Ascending aorta (tissue), 2 donors: ENCODE measurements around the gene TFB1M. TPM values are rescaled to one million over a fixed set of nuclear protein-coding genes. Genes with fewer than 3 reads are reported as not detected.

Experiments used
- DNase-seq, 2 donors: peaks; one replicate each; pipeline ENCODE4 v3.0.0-alpha.2; 2019; ENCODE audit warnings: low spot score in 2 of 2
- H3K27ac ChIP-seq, 2 donors: fragments of 200-600 bp; sonication (generic); one replicate each; pipeline ENCODE4 v1.5.1; 2016 to 2017; ENCODE audit warnings: mild to moderate bottlenecking in 1 of 2
- H3K27me3 ChIP-seq: fragments of 200-600 bp; sonication (generic); one replicate; pipeline ENCODE4 v1.5.1; 2017
- H3K36me3 ChIP-seq, 2 donors: fragments of 200-600 bp; sonication (generic); one replicate each; pipeline ENCODE4 v1.5.1; 2016
- H3K4me1 ChIP-seq, 2 donors: fragments of 200-600 bp; sonication (generic); one replicate each; pipeline ENCODE4 v1.5.1; 2016 to 2017; ENCODE audit warnings: mild to moderate bottlenecking in 1 of 2
- H3K4me3 ChIP-seq, 2 donors: fragments of 200-600 bp; sonication (generic); one replicate each; pipeline ENCODE4 v1.5.1; 2016 to 2017; ENCODE audit warnings: mild to moderate bottlenecking in 1 of 2
- H3K9me3 ChIP-seq, 2 donors: fragments of 200-600 bp; sonication (generic); one replicate each; pipeline ENCODE4 v1.5.1; 2016
- intact Hi-C: fragments of 100-400 bp; cut with DNase I; formaldehyde crosslinking; loops from one replicate; pipeline ENCODE4 v1.15.1; 2023
- total RNA-seq: library from RNA; depleted of rRNA; stranded (reverse); fragments of >200 nt; gene quantifications from one replicate; pipeline ENCODE4 v1.1.0, GENCODE V29; 2016
- TF ChIP-seq, protein P1 (sequence below), 3 experiments: fragments of 200-600 bp in 2 of 3; fragments of 450-650 bp in 1 of 3; sonication (generic) in 2 of 3; IDR thresholded peaks; one replicate each; pipeline ENCODE4 v1.5.1; 2016 to 2019; ENCODE audit warnings: antibody characterized with exemption in 3 of 3, mild to moderate bottlenecking in 1 of 3, moderate library complexity in 1 of 3

TFB1M gene
- total RNA-seq, 1 donor from 2014 or later = 2.9 TPM

DNA sequence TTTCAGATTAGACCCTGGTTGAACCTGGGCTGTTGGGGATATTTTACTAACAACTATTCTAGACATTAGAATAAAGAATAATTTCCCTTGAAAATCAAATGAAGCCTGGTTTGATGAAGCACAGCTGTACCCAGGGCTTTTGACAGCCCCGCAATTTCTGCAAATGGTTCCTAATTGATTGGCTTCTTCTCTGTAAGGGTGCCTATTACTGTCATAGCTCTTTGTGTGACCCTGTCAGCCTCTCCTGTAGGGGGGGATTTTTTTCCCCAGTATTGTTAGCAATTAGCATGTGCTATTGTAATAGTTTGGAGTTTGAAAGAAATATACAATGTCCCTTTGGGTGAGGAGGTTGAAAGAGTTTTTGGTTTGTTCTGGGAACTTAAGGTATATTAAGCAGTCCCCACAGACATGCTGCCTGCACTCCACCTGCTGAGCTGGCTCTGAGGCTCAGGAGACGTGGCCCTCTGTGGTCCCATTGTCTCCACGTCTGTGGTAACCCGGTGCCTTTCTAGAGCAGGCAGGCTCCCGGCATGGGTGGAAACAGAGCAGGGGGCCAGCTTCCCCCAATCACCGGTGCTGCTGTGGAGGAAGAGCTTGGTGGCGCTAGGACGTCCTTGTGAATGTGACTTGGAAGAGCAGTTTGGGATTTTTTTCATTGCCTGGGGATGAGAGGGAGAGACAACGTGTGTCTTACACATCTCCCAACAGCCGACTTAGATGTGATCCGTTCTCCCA lies 97.8 kb downstream of the TFB1M start:
- Histone ChIP-seq H3K4me1 (peaks cover 11 to 14% of the 10 kb centered on the region in 2 donors), H3K27me3 (no peaks in the 10 kb centered on the region), H3K4me3 (no peak overlapping the region), H3K36me3 (no peaks in the 10 kb centered on the region), H3K27ac (no peak overlapping the region), H3K9me3 (no peaks in the 10 kb centered on the region)
- TF ChIP-seq, protein P1, sequence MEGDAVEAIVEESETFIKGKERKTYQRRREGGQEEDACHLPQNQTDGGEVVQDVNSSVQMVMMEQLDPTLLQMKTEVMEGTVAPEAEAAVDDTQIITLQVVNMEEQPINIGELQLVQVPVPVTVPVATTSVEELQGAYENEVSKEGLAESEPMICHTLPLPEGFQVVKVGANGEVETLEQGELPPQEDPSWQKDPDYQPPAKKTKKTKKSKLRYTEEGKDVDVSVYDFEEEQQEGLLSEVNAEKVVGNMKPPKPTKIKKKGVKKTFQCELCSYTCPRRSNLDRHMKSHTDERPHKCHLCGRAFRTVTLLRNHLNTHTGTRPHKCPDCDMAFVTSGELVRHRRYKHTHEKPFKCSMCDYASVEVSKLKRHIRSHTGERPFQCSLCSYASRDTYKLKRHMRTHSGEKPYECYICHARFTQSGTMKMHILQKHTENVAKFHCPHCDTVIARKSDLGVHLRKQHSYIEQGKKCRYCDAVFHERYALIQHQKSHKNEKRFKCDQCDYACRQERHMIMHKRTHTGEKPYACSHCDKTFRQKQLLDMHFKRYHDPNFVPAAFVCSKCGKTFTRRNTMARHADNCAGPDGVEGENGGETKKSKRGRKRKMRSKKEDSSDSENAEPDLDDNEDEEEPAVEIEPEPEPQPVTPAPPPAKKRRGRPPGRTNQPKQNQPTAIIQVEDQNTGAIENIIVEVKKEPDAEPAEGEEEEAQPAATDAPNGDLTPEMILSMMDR (IDR thresholded peaks at IDR 0.05) = no peak
- no peak for DNase-seq
- intact Hi-C loops = no loop called here

DNA sequence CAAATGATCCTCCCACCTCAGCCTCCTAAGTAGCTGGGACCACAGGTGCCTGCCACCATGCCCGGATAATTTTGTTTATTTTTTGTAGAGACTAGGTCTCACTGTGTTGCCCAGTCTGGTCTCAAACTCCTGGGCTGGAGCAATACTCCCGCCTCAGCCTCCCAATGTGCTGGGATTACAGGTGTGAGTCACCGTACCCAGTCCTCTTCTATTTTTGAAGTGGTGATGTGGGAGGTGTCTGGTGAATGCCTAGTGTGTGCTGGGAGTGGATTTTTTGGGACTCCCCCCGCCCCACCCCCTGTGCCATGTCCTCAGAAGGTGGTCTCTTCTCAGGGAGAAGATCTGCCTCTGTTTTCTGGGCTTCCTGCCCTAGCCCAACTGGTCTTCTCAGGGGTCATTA lies 98.4 kb downstream of the TFB1M start:
- Histone ChIP-seq H3K27ac (no peak overlapping the region), H3K9me3 (no peaks in the 10 kb centered on the region), H3K4me3 (no peak overlapping the region), H3K36me3 (no peaks in the 10 kb centered on the region), H3K4me1 (peaks cover 11 to 14% of the 10 kb centered on the region in 2 donors), H3K27me3 (no peaks in the 10 kb centered on the region)
- intact Hi-C loops = no loop called here
- TF ChIP-seq, protein P1 (IDR thresholded peaks at IDR 0.05) = no peak
- DNase-seq = no peak

DNA sequence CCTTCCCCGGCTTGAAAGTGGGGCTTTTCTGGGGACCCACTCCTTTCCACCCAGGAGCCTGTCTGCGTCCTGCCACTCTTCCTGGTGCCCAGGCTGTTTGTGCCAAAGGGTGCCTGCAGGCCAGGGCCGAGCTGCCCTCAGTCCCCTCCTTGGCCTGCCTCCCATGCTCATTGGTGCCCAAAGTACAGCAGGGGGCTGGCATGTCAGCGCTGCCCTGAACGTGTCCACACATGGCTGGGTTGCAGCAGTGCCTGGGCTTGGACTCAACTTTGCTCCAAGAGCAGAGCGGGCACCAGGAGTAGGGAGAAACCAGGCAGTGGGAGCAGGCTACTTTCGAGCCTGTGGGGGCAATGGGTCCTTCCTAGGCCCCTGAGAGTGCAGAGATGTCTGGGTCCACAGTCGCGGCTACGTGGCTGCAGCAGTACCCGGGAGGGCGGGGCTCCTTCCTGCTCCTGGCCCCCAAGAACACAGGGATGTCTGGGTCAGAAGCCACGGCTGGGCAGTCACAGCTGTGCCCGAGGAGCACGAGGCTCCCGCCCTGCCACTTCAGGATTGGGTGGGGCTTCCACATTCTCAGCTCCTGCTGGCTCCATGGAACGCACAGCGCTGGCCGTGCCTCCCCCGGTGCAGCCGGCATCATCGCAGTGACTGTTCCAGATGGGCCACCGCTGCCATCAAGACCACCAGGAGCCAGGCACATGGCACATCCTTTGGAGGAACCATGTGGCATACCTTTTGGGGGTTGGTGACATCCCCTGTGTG lies 100.5 kb downstream of the TFB1M start:
- H3K27me3 ChIP-seq = no peaks in the 10 kb centered on the region
- no peak for DNase-seq
- H3K36me3 ChIP-seq = no peaks in the 10 kb centered on the region
- no peak overlapping the region for H3K4me3 ChIP-seq
- H3K9me3 ChIP-seq = no peaks in the 10 kb centered on the region
- TF ChIP-seq, protein P1 (IDR thresholded peaks at IDR 0.05) = no peak
- intact Hi-C loops = no loop called here
- H3K27ac ChIP-seq = no peak overlapping the region
- no peaks in the 10 kb centered on the region for H3K4me1 ChIP-seq

DNA sequence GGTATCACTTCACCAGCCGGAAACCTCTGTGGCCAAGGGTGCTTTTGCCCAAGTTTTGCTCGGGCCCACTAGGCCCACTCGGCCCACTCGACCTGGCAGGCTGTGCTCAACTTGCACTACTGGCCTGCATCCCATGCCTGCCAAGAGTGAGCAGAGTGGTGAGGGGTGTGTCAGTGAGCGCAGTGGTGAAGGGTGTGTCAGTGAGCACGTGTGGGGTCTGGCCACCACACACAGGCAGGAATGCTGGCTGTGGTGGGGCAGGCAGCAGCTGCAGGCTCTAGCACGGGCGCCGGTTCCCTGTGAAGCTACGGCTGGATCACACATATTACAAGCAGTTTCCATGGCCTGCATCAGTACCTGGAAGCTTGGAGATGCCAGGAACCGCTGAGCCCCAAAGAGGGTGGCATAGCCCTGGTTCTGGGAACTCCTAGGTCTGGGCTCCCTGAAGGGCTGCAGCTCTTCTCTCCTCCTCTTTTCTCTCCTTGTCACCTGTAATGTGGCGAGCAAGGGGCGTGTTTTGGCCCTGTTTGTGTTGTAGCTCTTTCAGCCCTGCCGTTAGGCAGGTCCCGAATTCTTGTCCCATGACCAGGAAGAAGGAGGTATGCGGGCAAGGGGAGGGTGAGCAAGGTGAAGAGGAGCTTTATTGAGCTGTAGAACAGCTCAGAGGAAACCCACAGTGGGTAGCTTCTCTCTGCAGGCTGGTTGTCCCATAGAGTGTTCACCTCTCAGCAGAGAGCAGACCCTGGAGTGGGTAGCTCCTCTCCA lies 101.5 kb downstream of the TFB1M start:
- DNase-seq = no peak
- TF ChIP-seq, protein P1 (IDR thresholded peaks at IDR 0.05) = no peak
- Histone ChIP-seq H3K4me1 (no peaks in the 10 kb centered on the region), H3K4me3 (no peak overlapping the region), H3K27me3 (no peaks in the 10 kb centered on the region), H3K27ac (no peak overlapping the region), H3K9me3 (no peaks in the 10 kb centered on the region), H3K36me3 (no peaks in the 10 kb centered on the region)
- intact Hi-C loops = no loop called here

DNA sequence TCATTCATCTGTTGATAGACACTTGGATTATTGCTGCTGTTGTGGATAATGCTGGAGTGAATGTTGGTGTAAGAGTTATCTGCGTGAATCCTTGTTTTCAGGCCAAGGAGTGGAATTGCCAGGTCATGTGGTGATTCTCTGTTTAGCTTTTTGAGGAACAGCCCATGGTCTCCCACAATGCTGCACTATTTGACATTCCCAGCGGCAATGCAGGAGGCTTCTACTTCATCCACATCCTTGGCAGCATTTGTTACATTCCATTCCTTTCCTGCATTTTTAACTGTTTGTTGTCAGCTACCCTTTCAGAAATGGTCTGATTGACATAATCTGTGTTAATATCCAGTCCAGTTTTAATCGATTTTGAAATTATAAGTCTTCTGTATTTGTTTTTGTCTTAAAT lies 102.2 kb downstream of the TFB1M start:
- Histone ChIP-seq H3K4me1 (no peaks in the 10 kb centered on the region), H3K4me3 (no peak overlapping the region), H3K27ac (no peak overlapping the region), H3K9me3 (no peaks in the 10 kb centered on the region), H3K27me3 (no peaks in the 10 kb centered on the region), H3K36me3 (no peaks in the 10 kb centered on the region)
- TF ChIP-seq, protein P1 (IDR thresholded peaks at IDR 0.05) = no peak
- DNase-seq = no peak
- intact Hi-C loops = no loop called here
